ENCODE data around the gene MYLK2. TPM values are rescaled to one million over a fixed set of nuclear protein-coding genes. Genes with fewer than 3 reads are reported as not detected.

MYLK2 gene
- total RNA-seq, 2 experiments from 2014 or later: 0.13 to 0.27 TPM

GRCh38 chr20:31817461-31817860 lies 1.7 kb upstream of the MYLK2 start:
- ATAC-seq (no peak), DNase-seq (no peak)
- ChIA-PET CTCF (interaction anchor here (0.6 to 2.5 kb wide), 10 partner anchors 9 to 274 kb away, joined by 3 to 9 read pairs (median 4); partner anchors contain the start of gene PDRG1), POLR2A (interaction anchor here (2.3 kb wide), 1 partner anchor 11 kb away, joined by 7 read pairs; no protein-coding TSS in a partner anchor)
- H3K27ac Mint-ChIP-seq: no peak overlapping the region
- no peaks in the 10 kb centered on the region for H3K36me3 Mint-ChIP-seq (ENCODE audit: low read depth)
- TF ChIP-seq CTCF (IDR thresholded peaks at IDR 0.05): no peak
- no peak overlapping the region for H3K4me3 Mint-ChIP-seq
- H3K27me3 Mint-ChIP-seq: peaks cover 2% of the 10 kb centered on the region
- intact Hi-C loops (cut with micrococcal nuclease): no loop called here
- H3K4me1 Mint-ChIP-seq (ENCODE audit: low read depth): no peaks in the 10 kb centered on the region
- H3K9me3 Mint-ChIP-seq: no peaks in the 10 kb centered on the region

- no peaks in the 10 kb centered on the region for H3K36me3 Mint-ChIP-seq (ENCODE audit: low read depth)
- no peak overlapping the region for H3K4me3 Mint-ChIP-seq
- ChIA-PET CTCF (interaction anchor here (1.1 to 2.5 kb wide), 4 partner anchors 14 to 273 kb away, joined by 3 to 9 read pairs (median 6); no protein-coding TSS in a partner anchor), POLR2A (interaction anchor here (2.3 kb wide), 1 partner anchor 12 kb away, joined by 7 read pairs; no protein-coding TSS in a partner anchor)
- DNase-seq: no peak
- peaks cover 2% of the 10 kb centered on the region for H3K27me3 Mint-ChIP-seq
- intact Hi-C loops (cut with micrococcal nuclease): no loop called here
- H3K27ac Mint-ChIP-seq: no peak overlapping the region
- TF ChIP-seq CTCF (IDR thresholded peaks at IDR 0.05): no peak
- ATAC-seq: no peak
- peaks cover 2% of the 10 kb centered on the region for H3K4me1 Mint-ChIP-seq (ENCODE audit: low read depth)
- H3K9me3 Mint-ChIP-seq: no peaks in the 10 kb centered on the region
Measured at GRCh38 chr20:31818376-31818908, 714 bp upstream of the MYLK2 start.

GRCh38 chr20:31820228-31820627 lies 1.1 kb downstream of the MYLK2 start:
- POLR2A ChIA-PET: no interaction called here
- peaks cover 2% of the 10 kb centered on the region for H3K27me3 Mint-ChIP-seq

GRCh38 chr20:31821427-31821826 lies 2.3 kb downstream of the MYLK2 start:
- Mint-ChIP-seq H3K4me3 (no peak overlapping the region), H3K4me1 (ENCODE audit: low read depth) (peaks cover 2% of the 10 kb centered on the region), H3K27ac (no peak overlapping the region), H3K27me3 (peaks cover 2% of the 10 kb centered on the region), H3K9me3 (no peaks in the 10 kb centered on the region), H3K36me3 (ENCODE audit: low read depth) (no peaks in the 10 kb centered on the region)
- DNase-seq (no peak), ATAC-seq (no peak)
- ChIA-PET POLR2A (no interaction called here), CTCF (interaction anchor here (1.3 to 3.7 kb wide), 7 partner anchors 12 to 270 kb away, joined by 3 to 51 read pairs (median 32); partner anchors contain the start of gene FOXS1)
- intact Hi-C loops (cut with micrococcal nuclease): no loop called here
- TF ChIP-seq CTCF (IDR thresholded peaks at IDR 0.05): no peak

More at GRCh38 chr20:31820228-31820627, 1.1 kb downstream of the MYLK2 start:
- no peak for TF ChIP-seq CTCF (IDR thresholded peaks at IDR 0.05)
- H3K27ac Mint-ChIP-seq: no peak overlapping the region
- DNase-seq (no peak), ATAC-seq (no peak)
- CTCF ChIA-PET: interaction anchor here (0.6 kb wide), 1 partner anchor 1010 kb away, joined by 4 read pairs; no protein-coding TSS in a partner anchor
- intact Hi-C loops (cut with micrococcal nuclease): no loop called here
- H3K4me1 Mint-ChIP-seq (ENCODE audit: low read depth): peaks cover 2% of the 10 kb centered on the region
- H3K9me3 Mint-ChIP-seq: no peaks in the 10 kb centered on the region
- no peak overlapping the region for H3K4me3 Mint-ChIP-seq
- H3K36me3 Mint-ChIP-seq (ENCODE audit: low read depth): no peaks in the 10 kb centered on the region
